H9 (cell line): Measurements from ENCODE around the gene PRF1. TPM values are rescaled to one million over a fixed set of nuclear protein-coding genes. Genes with fewer than 3 reads are reported as not detected.

Source experiments
- DNase-seq: peaks from one replicate; pipeline ENCODE4 v3.0.0-alpha.2; 2017
- H2AFZ ChIP-seq: one replicate; pipeline ENCODE4 v1.6.1; 2013; ENCODE audit warnings: mild to moderate bottlenecking, low read length, control low read depth, moderate library complexity
- H2AK5ac ChIP-seq: 2 replicates; pipeline ENCODE4 v1.6.1; 2013; ENCODE audit warnings: low read length, control low read depth, mixed read lengths; ENCODE audit not compliant: insufficient read length
- H2BK120ac ChIP-seq: one replicate; pipeline ENCODE4 v1.6.1; 2013; ENCODE audit warnings: low read depth, mild to moderate bottlenecking, low read length, control low read depth, inconsistent platforms; ENCODE audit not compliant: poor library complexity, severe bottlenecking
- H2BK12ac ChIP-seq: 2 replicates; pipeline ENCODE4 v1.6.1; 2013; ENCODE audit warnings: low read length, control low read depth, mixed read lengths, low read depth; ENCODE audit not compliant: insufficient read length
- H2BK15ac ChIP-seq: 2 replicates; pipeline ENCODE4 v1.6.1; 2013; ENCODE audit warnings: low read depth, low read length, control low read depth
- H2BK20ac ChIP-seq: one replicate; pipeline ENCODE4 v1.6.1; 2013; ENCODE audit warnings: low read depth, mild to moderate bottlenecking, low read length, control low read depth, inconsistent platforms; ENCODE audit not compliant: poor library complexity, severe bottlenecking
- H2BK5ac ChIP-seq: 2 replicates; pipeline ENCODE4 v1.6.1; 2013; ENCODE audit warnings: low read length, control low read depth, mixed read lengths; ENCODE audit not compliant: insufficient read length
- H3K14ac ChIP-seq: 2 replicates; pipeline ENCODE4 v1.6.1; 2013; ENCODE audit warnings: low read length, control low read depth; ENCODE audit not compliant: insufficient read depth
- H3K18ac ChIP-seq: 2 replicates; pipeline ENCODE4 v1.6.1; 2013; ENCODE audit warnings: low read depth, mild to moderate bottlenecking, mixed read lengths, low read length, control low read depth; ENCODE audit not compliant: insufficient read length
- H3K23ac ChIP-seq: 2 replicates; pipeline ENCODE4 v1.6.1; 2013; ENCODE audit warnings: low read length, control low read depth, mixed read lengths, low read depth; ENCODE audit not compliant: insufficient read length
- H3K23me2 ChIP-seq: 2 replicates; pipeline ENCODE4 v1.6.1; 2013; ENCODE audit warnings: low read depth, mild to moderate bottlenecking, mixed read lengths, low read length, control low read depth; ENCODE audit not compliant: insufficient read length, poor library complexity, severe bottlenecking
- H3K27ac ChIP-seq: 2 replicates; pipeline ENCODE4 v1.5.1; 2013; ENCODE audit warnings: low read length, control low read depth, mixed read lengths, low read depth; ENCODE audit not compliant: insufficient read length
- H3K27me3 ChIP-seq: 2 replicates; pipeline ENCODE4 v1.6.1; 2013; ENCODE audit warnings: low read length, control low read depth, inconsistent platforms; ENCODE audit not compliant: insufficient read depth
- H3K4ac ChIP-seq: 2 replicates; pipeline ENCODE4 v1.6.1; 2013; ENCODE audit warnings: low read depth, mild to moderate bottlenecking, control low read depth, inconsistent platforms, low read length, moderate library complexity
- H3K4me1 ChIP-seq: 2 replicates; pipeline ENCODE4 v1.6.1; 2013; ENCODE audit warnings: low read length, control low read depth, inconsistent platforms; ENCODE audit not compliant: insufficient read depth
- H3K4me2 ChIP-seq: 2 replicates; pipeline ENCODE4 v1.6.1; 2013; ENCODE audit warnings: low read length, control low read depth, mixed read lengths; ENCODE audit not compliant: insufficient read length, insufficient read depth
- H3K56ac ChIP-seq: 2 replicates; pipeline ENCODE4 v1.6.1; 2013; ENCODE audit warnings: low read depth, mild to moderate bottlenecking, mixed read lengths, low read length, control low read depth; ENCODE audit not compliant: insufficient read length
- H3K79me1 ChIP-seq: 2 replicates; pipeline ENCODE4 v1.6.1; 2013; ENCODE audit warnings: low read depth, mild to moderate bottlenecking, moderate library complexity, low read length, control low read depth, inconsistent platforms; ENCODE audit not compliant: insufficient read depth, poor library complexity, severe bottlenecking
- H3K79me2 ChIP-seq: 2 replicates; pipeline ENCODE4 v1.6.1; 2013; ENCODE audit warnings: low read length, control low read depth, inconsistent platforms; ENCODE audit not compliant: insufficient read depth
- H3K9ac ChIP-seq: 2 replicates; pipeline ENCODE4 v1.6.1; 2013; ENCODE audit warnings: low read length, control low read depth, mixed read lengths; ENCODE audit not compliant: insufficient read length; ENCODE audit errors: extremely low read depth
- H3K9me3 ChIP-seq: one replicate; pipeline ENCODE4 v1.6.1; 2013; ENCODE audit warnings: low read depth, low read length, inconsistent platforms; ENCODE audit not compliant: control insufficient read depth
- H3T11ph ChIP-seq: one replicate; pipeline ENCODE4 v1.6.1; 2013; ENCODE audit warnings: mild to moderate bottlenecking, low read length, control low read depth, inconsistent platforms
- H4K20me1 ChIP-seq: one replicate; pipeline ENCODE4 v1.6.1; 2013; ENCODE audit not compliant: control insufficient read depth, insufficient read length, insufficient read depth
- H4K5ac ChIP-seq: 2 replicates; pipeline ENCODE4 v1.6.1; 2013; ENCODE audit warnings: low read depth, mild to moderate bottlenecking, mixed read lengths, low read length, control low read depth; ENCODE audit not compliant: insufficient read length
- H4K8ac ChIP-seq: replicated peaks from 2 replicates; pipeline ENCODE4 v1.6.1; 2013; ENCODE audit warnings: low read length, control low read depth, mixed read lengths, low read depth; ENCODE audit not compliant: insufficient read length
- H4K91ac ChIP-seq: 2 replicates; pipeline ENCODE4 v1.6.1; 2013; ENCODE audit warnings: low read depth, mild to moderate bottlenecking, moderate library complexity, mixed read lengths, low read length, control low read depth; ENCODE audit not compliant: insufficient read length
- H3K27ac Mint-ChIP-seq, 3 experiments: 2 replicates in 2 of 3; 3 replicates in 1 of 3; pipeline ENCODE4 v1.8.0; 2020 to 2021; ENCODE audit warnings: mixed read lengths in 3 of 3, mild to moderate bottlenecking in 1 of 3, moderate library complexity in 1 of 3
- H3K27me3 Mint-ChIP-seq: 2 replicates; pipeline ENCODE4 v1.8.0; 2021; ENCODE audit warnings: low read depth, mild to moderate bottlenecking, moderate library complexity, mixed read lengths
- H3K36me3 Mint-ChIP-seq, 3 experiments: 2 replicates in 2 of 3; 3 replicates in 1 of 3; pipeline ENCODE4 v1.8.0; 2020 to 2021; ENCODE audit warnings: low read depth in 3 of 3, mixed read lengths in 3 of 3; ENCODE audit not compliant: insufficient read depth in 1 of 3
- H3K4me1 Mint-ChIP-seq, 2 experiments: 2 replicates each; pipeline ENCODE4 v1.8.0; 2020; ENCODE audit warnings: mixed read lengths in 2 of 2
- H3K4me3 Mint-ChIP-seq, 2 experiments: 2 replicates in 1 of 2; 3 replicates in 1 of 2; pipeline ENCODE4 v1.8.0; 2020 to 2021; ENCODE audit warnings: mild to moderate bottlenecking in 2 of 2, mixed read lengths in 2 of 2, moderate library complexity in 1 of 2
- H3K9me3 Mint-ChIP-seq, 2 experiments: 2 replicates in 1 of 2; 3 replicates in 1 of 2; pipeline ENCODE4 v1.8.0; 2020; ENCODE audit warnings: mild to moderate bottlenecking in 2 of 2, mixed read lengths in 2 of 2, moderate library complexity in 1 of 2
- CTCF ChIP-seq: fragments of 200-600 bp; sonication (generic); conservative IDR thresholded peaks from 3 replicates; pipeline ENCODE4 v1.8.0; 2021; ENCODE audit warnings: antibody characterized with exemption, mild to moderate bottlenecking
- WGBS: extraction: QIAGEN DNeasy Blood & Tissue Kit; methylation state at CpG from one replicate; pipeline ENCODE4 v1.1.7; 2013; ENCODE audit warnings: missing lambda C conversion rate, low lambda C conversion rate, mixed read lengths; ENCODE audit not compliant: insufficient read length; ENCODE audit errors: extremely low coverage; 5-methylcytosine and 5-hydroxymethylcytosine counted together
- total RNA-seq: library from RNA; stranded (reverse); gene quantifications from 2 replicates; pipeline ENCODE4 v1.2.1, GENCODE V29; 2021

Gene PRF1
- total RNA-seq, 1 experiment from 2014 or later = not detected

GRCh38 chr10:70604106-70604505 is 1.6 kb upstream of the PRF1 start:
- Mint-ChIP-seq H3K4me1 (no peaks in the 10 kb centered on the region; a peak in 1 of 4 replicates), H3K27me3 (no peaks in the 10 kb centered on the region), H3K27ac (no peak overlapping the region), H3K9me3 (peaks cover 0 to 1% of the 10 kb centered on the region in 2 experiments; a peak in 1 of 5 replicates), H3K36me3 (no peaks in the 10 kb centered on the region; a peak in 1 of 7 replicates), H3K4me3 (no peak overlapping the region)
- no peak overlapping the region for H2AK5ac ChIP-seq
- no peak overlapping the region for H3K23ac ChIP-seq
- H3K9me3 ChIP-seq = no peaks in the 10 kb centered on the region
- H4K91ac ChIP-seq = no peak overlapping the region
- H3K23me2 ChIP-seq = no peaks in the 10 kb centered on the region
- H3K9ac ChIP-seq = no peak overlapping the region
- H3K4me2 ChIP-seq = no peak overlapping the region
- no peak overlapping the region for H2BK120ac ChIP-seq
- no peak overlapping the region for H3K4ac ChIP-seq
- no peak overlapping the region for H2BK15ac ChIP-seq
- no peak for TF ChIP-seq CTCF
- H3K4me1 ChIP-seq = no peaks in the 10 kb centered on the region
- no peak overlapping the region for H3K14ac ChIP-seq
- no peak overlapping the region for H3T11ph ChIP-seq
- no CpG with 5 or more reads among the region's 4 CpGs for WGBS
- H3K27ac ChIP-seq = no peak overlapping the region
- no peak overlapping the region for H2AFZ ChIP-seq
- peaks cover 3% of the 10 kb centered on the region for H4K20me1 ChIP-seq
- no peaks in the 10 kb centered on the region for H3K79me1 ChIP-seq
- no peak overlapping the region for H2BK12ac ChIP-seq
- no peak overlapping the region for H3K56ac ChIP-seq
- H4K8ac ChIP-seq = no peak overlapping the region
- H2BK5ac ChIP-seq = no peak overlapping the region
- H3K79me2 ChIP-seq = no peaks in the 10 kb centered on the region
- H4K5ac ChIP-seq = no peak overlapping the region
- no peak for DNase-seq
- H3K27me3 ChIP-seq = no peaks in the 10 kb centered on the region
- H3K18ac ChIP-seq = no peak overlapping the region
- no peak overlapping the region for H2BK20ac ChIP-seq
